ENCODE data around the gene HIVEP1. TPM values are rescaled to one million over a fixed set of nuclear protein-coding genes. Genes with fewer than 3 reads are reported as not detected.

HIVEP1 gene
- total RNA-seq, 1 experiment from 2014 or later = 24.3 TPM

- TF ChIP-seq TEAD4 (CRISPR knock-in tag; IDR thresholded peaks at IDR 0.05) = no peak
- TF ChIP-seq AFF4 (CRISPR knock-in tag; IDR thresholded peaks at IDR 0.05; ENCODE audit: borderline replicate concordance) = no peak
- no peak for TF ChIP-seq NR1H2 (CRISPR knock-in tag; IDR thresholded peaks at IDR 0.05)
- TF ChIP-seq, protein P1, sequence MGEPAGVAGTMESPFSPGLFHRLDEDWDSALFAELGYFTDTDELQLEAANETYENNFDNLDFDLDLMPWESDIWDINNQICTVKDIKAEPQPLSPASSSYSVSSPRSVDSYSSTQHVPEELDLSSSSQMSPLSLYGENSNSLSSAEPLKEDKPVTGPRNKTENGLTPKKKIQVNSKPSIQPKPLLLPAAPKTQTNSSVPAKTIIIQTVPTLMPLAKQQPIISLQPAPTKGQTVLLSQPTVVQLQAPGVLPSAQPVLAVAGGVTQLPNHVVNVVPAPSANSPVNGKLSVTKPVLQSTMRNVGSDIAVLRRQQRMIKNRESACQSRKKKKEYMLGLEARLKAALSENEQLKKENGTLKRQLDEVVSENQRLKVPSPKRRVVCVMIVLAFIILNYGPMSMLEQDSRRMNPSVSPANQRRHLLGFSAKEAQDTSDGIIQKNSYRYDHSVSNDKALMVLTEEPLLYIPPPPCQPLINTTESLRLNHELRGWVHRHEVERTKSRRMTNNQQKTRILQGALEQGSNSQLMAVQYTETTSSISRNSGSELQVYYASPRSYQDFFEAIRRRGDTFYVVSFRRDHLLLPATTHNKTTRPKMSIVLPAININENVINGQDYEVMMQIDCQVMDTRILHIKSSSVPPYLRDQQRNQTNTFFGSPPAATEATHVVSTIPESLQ (CRISPR knock-in tag; IDR thresholded peaks at IDR 0.05) = no peak
- no peak for TF ChIP-seq CBFB (CRISPR knock-in tag; IDR thresholded peaks at IDR 0.05; ENCODE audit: low read depth)
- no peak for TF ChIP-seq ZNF121 (CRISPR knock-in tag; IDR thresholded peaks at IDR 0.05)
- no peak for TF ChIP-seq ZNF423 (CRISPR knock-in tag; IDR thresholded peaks at IDR 0.05)
- TF ChIP-seq, protein P2, sequence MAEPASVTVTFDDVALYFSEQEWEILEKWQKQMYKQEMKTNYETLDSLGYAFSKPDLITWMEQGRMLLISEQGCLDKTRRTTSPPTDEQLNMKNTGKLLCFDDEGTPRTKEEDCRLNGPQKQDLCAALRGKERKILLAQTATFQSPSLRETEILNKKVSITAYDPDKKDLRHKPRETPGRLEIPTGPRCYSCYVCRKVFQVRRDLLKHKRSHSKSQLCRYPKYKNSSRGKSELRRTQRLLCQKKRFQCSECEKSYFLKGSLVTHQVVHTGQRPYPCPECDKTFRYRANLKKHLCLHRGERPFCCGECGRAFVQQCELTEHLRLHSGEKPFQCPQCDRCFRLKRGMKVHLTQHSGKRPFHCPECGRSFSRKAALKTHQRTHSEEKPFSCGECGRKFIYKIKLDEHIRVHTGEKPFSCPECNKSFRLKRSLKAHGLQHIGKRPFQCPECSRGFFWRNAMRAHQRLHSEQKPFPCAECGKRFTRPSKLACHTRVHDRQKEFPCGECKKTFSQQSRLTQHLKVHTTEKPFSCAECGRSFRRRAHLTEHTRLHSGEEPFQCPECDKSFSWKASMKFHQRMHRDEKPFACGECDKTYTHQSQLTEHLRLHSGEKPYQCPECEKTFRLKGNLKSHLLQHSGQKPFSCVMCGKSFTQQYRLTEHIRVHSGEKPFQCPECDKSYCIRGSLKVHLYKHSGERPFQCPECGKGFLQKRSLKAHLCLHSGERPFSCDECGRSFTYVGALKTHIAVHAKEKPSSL (CRISPR knock-in tag; conservative IDR thresholded peaks at IDR 0.05) = no peak
These were observed 19.0 kb downstream of the HIVEP1 start (continued) for GRCh38 chr6:12030993-12031550.

DNA sequence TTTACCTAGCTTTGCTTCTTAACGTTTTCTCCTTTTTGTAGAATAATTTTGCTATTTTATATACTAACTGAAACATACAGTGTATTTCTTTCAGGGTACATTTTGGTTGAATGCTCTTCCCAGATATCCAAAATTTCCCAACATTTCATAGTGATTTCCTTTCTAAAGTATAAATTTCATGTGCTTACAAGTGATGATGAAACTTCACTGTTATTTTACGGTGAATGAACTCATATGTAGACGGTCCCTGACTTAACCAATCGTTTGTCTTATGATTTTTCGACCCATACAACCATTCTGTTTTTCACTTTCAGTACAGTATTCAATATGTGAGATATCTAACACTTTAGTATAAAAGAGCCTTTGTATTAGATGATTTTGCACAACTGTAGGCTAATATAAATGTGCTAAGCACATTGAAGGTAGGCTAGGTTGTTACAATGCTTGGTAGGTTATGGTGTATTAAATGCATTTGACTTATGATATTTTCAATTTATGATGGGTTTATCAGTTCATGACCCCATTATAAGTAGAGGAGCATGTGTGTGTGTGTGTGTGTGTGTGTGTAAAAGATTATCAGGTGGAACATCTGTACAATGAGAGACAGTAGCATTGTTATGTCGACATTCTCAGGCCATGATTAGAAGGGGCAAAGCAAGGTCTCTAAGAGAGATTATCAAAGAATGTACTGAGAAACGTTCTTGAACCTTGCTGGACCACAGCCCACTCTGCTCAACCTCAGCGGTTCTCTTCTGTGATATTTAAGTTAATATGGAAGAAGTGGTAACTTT is 20.9 kb downstream of the HIVEP1 start:
- H3K4me1 Mint-ChIP-seq = peaks cover 53% of the 10 kb centered on the region
- DNase-seq (ENCODE audit: low spot score) = no peak
- H3K36me3 Mint-ChIP-seq = peaks cover 10% of the 10 kb centered on the region
- no peak overlapping the region for H3K27ac Mint-ChIP-seq
- no peaks in the 10 kb centered on the region for H3K27me3 Mint-ChIP-seq (ENCODE audit: low read depth)
- peaks cover 5% of the 10 kb centered on the region for H3K9me3 Mint-ChIP-seq
- no peak overlapping the region for H3K4me3 Mint-ChIP-seq
- CTCF ChIA-PET = no interaction called here
- ATAC-seq = no peak
- POLR2A ChIA-PET = no interaction called here
- no peak for TF ChIP-seq ZNF317 (CRISPR knock-in tag; IDR thresholded peaks at IDR 0.05; ENCODE audit: borderline replicate concordance, low read depth)
- TF ChIP-seq ESRRA (CRISPR knock-in tag; IDR thresholded peaks at IDR 0.05; ENCODE audit: borderline replicate concordance) = no peak
- TF ChIP-seq NR2C2 (CRISPR knock-in tag; IDR thresholded peaks at IDR 0.05) = no peak
- TF ChIP-seq GRHL2 (CRISPR knock-in tag; IDR thresholded peaks at IDR 0.05; ENCODE audit: insufficient replicate concordance, severe bottlenecking) = no peak
- TF ChIP-seq CREB1 (CRISPR knock-in tag; IDR thresholded peaks at IDR 0.05) = no peak
- TF ChIP-seq, protein P3, sequence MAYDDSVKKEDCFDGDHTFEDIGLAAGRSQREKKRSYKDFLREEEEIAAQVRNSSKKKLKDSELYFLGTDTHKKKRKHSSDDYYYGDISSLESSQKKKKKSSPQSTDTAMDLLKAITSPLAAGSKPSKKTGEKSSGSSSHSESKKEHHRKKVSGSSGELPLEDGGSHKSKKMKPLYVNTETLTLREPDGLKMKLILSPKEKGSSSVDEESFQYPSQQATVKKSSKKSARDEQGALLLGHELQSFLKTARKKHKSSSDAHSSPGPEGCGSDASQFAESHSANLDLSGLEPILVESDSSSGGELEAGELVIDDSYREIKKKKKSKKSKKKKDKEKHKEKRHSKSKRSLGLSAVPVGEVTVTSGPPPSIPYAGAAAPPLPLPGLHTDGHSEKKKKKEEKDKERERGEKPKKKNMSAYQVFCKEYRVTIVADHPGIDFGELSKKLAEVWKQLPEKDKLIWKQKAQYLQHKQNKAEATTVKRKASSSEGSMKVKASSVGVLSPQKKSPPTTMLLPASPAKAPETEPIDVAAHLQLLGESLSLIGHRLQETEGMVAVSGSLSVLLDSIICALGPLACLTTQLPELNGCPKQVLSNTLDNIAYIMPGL (CRISPR knock-in tag; IDR thresholded peaks at IDR 0.05) = no peak
- TF ChIP-seq, protein P4, sequence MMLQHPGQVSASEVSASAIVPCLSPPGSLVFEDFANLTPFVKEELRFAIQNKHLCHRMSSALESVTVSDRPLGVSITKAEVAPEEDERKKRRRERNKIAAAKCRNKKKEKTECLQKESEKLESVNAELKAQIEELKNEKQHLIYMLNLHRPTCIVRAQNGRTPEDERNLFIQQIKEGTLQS (CRISPR knock-in tag; conservative IDR thresholded peaks at IDR 0.05) = no peak
- no peak for TF ChIP-seq AR (CRISPR knock-in tag; IDR thresholded peaks at IDR 0.05)
- no peak for TF ChIP-seq NR1H2 (CRISPR knock-in tag; IDR thresholded peaks at IDR 0.05)
- TF ChIP-seq, protein P5, sequence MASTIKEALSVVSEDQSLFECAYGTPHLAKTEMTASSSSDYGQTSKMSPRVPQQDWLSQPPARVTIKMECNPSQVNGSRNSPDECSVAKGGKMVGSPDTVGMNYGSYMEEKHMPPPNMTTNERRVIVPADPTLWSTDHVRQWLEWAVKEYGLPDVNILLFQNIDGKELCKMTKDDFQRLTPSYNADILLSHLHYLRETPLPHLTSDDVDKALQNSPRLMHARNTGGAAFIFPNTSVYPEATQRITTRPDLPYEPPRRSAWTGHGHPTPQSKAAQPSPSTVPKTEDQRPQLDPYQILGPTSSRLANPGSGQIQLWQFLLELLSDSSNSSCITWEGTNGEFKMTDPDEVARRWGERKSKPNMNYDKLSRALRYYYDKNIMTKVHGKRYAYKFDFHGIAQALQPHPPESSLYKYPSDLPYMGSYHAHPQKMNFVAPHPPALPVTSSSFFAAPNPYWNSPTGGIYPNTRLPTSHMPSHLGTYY (CRISPR knock-in tag; IDR thresholded peaks at IDR 0.05) = no peak
- TF ChIP-seq, protein P6, sequence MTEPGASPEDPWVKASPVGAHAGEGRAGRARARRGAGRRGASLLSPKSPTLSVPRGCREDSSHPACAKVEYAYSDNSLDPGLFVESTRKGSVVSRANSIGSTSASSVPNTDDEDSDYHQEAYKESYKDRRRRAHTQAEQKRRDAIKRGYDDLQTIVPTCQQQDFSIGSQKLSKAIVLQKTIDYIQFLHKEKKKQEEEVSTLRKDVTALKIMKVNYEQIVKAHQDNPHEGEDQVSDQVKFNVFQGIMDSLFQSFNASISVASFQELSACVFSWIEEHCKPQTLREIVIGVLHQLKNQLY (CRISPR knock-in tag; IDR thresholded peaks at IDR 0.05) = no peak
- no peak for TF ChIP-seq JUN (CRISPR knock-in tag; IDR thresholded peaks at IDR 0.05)

Measured in WTC11 (cell line).